BLaER1 treated with 17β-estradiol and CSF1 and Interleukin-3, amounts not matched to agents 10 nM and 100 nM (cell line): ENCODE data around the gene FMO2.

Source experiments
- H3K27ac ChIP-seq, 11 experiments: shearing (Covaris generic); formaldehyde crosslinking; 2 replicates each; pipeline ENCODE4 v1.8.1; 2022
- H3K27me3 ChIP-seq, 11 experiments: shearing (Covaris generic); formaldehyde crosslinking; 2 replicates each; pipeline ENCODE4 v1.8.1; 2022
- H3K36me3 ChIP-seq, 11 experiments: shearing (Covaris generic); formaldehyde crosslinking; 2 replicates each; pipeline ENCODE4 v1.8.1; 2022
- H3K4me1 ChIP-seq, 10 experiments: shearing (Covaris generic); formaldehyde crosslinking; 2 replicates each; pipeline ENCODE4 v1.8.1; 2022
- H3K4me2 ChIP-seq, 11 experiments: shearing (Covaris generic); formaldehyde crosslinking; 2 replicates each; pipeline ENCODE4 v1.8.1; 2022
- H3K4me3 ChIP-seq, 10 experiments: shearing (Covaris generic); formaldehyde crosslinking; 2 replicates each; pipeline ENCODE4 v1.8.1; 2022
- H3K9ac ChIP-seq, 11 experiments: shearing (Covaris generic); formaldehyde crosslinking; 2 replicates each; pipeline ENCODE4 v1.8.1; 2022
- H3K9me3 ChIP-seq, 11 experiments: shearing (Covaris generic); formaldehyde crosslinking; replicated peaks in 1 of 11; 2 replicates each; pipeline ENCODE4 v1.8.1; 2022
- H4K20me1 ChIP-seq, 11 experiments: shearing (Covaris generic); formaldehyde crosslinking; 2 replicates each; pipeline ENCODE4 v1.8.1; 2022
- Cebpa-rat ChIP-seq, 11 experiments: shearing (Covaris generic); IDR thresholded peaks; 2 replicates each; pipeline ENCODE4 v1.8.1; 2022

FMO2 gene

GRCh38 chr1:171150156-171150555 is 34.9 kb upstream of the FMO2 start:
- peak overlapping the region in 2 of 11 experiments; percentile 4 to 8; a peak in 3 of 22 replicates for H3K4me2 ChIP-seq
- H3K9me3 ChIP-seq = no peaks in the 10 kb centered on the region
- no peak for TF ChIP-seq Cebpa-rat (IDR thresholded peaks at IDR 0.05)
- H3K9ac ChIP-seq = no peak overlapping the region
- peak overlapping the region in 1 of 11 experiments; percentile 36; a peak in 1 of 22 replicates for H3K27ac ChIP-seq
- H3K4me1 ChIP-seq = peaks cover 0 to 8% (median 0%) of the 10 kb centered on the region in 10 experiments; a peak in 2 of 20 replicates
- H3K4me3 ChIP-seq = no peak overlapping the region
- H3K36me3 ChIP-seq = no peaks in the 10 kb centered on the region
- no peaks in the 10 kb centered on the region for H3K27me3 ChIP-seq
- H4K20me1 ChIP-seq = no peaks in the 10 kb centered on the region

DNA sequence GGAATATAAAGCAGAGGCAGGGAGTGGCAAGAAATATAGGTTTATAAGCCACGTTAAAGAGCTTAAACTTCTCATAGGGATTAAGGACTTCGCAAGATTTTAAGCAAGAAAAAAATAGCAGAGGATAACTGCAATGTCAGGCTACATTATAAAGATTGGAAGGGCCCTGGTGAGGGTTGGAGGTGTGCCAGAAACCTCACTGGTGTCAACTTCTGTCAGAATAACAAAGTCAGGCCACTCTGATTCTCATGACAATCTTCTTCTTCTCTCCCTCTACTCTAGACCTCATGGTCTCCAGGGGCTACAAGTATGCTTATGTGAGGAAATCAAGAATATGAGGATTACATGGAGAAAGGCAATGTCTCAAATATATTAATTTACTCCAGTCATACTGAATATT is 32.6 kb upstream of the FMO2 start:
- no peak for TF ChIP-seq Cebpa-rat (IDR thresholded peaks at IDR 0.05)
- no peak overlapping the region for H3K4me2 ChIP-seq

DNA sequence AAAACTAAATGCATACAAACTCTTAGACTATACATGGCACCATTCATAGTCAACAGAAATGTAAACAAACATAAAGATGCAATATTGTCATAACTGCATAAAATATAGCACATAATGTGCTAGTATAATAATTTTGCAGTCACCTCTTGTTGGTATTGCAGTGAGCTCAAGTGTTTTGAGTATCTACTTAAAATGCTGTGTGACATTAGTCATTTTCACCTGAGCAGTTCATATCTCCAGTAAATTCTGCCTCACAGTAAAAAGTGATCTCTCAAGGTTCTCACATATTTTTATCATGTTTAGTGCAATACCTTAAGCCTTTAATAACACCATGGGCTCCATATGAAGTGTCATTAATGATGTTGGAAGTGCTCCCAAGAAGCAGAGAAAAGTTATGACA is 29.6 kb upstream of the FMO2 start:
- Histone ChIP-seq H3K4me2 (no peak overlapping the region), H4K20me1 (no peaks in the 10 kb centered on the region), H3K4me1 (peaks cover 0 to 12% (median 0%) of the 10 kb centered on the region in 10 experiments; a peak in 3 of 20 replicates), H3K27me3 (no peaks in the 10 kb centered on the region), H3K9me3 (peaks cover 0 to 10% (median 5%) of the 10 kb centered on the region in 11 experiments; a peak in 12 of 22 replicates), H3K36me3 (no peaks in the 10 kb centered on the region), H3K4me3 (no peak overlapping the region), H3K27ac (no peak overlapping the region), H3K9ac (no peak overlapping the region)
- no peak for TF ChIP-seq Cebpa-rat (IDR thresholded peaks at IDR 0.05)

More for the DNA sequence above, 32.6 kb upstream of the FMO2 start:
- Histone ChIP-seq H4K20me1 (no peaks in the 10 kb centered on the region), H3K4me3 (no peak overlapping the region), H3K9ac (no peak overlapping the region), H3K4me1 (peaks cover 0 to 8% (median 0%) of the 10 kb centered on the region in 10 experiments; a peak in 2 of 20 replicates), H3K9me3 (no peaks in the 10 kb centered on the region), H3K27me3 (no peaks in the 10 kb centered on the region), H3K36me3 (no peaks in the 10 kb centered on the region), H3K27ac (no peak overlapping the region)

DNA sequence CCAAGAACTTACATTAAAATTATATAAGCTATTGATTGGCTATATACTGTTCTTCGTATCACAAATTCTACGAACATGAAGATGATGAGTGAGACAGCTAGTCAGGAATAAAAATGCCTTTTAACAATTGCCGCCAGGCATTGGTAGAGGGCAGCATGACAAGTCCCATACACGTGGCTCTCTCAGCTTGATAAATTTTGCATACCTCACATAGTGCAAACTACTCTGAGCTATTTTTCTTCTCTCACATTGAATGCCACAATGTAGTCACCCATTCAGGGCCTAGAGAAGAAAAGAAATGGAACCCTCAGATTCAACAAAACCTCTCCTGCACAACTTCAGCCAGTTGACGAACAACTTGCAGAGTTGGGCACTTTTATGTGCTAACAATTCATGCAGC is 27.0 kb upstream of the FMO2 start:
- no peak overlapping the region for H3K4me2 ChIP-seq
- H4K20me1 ChIP-seq = no peaks in the 10 kb centered on the region
- peaks cover 0 to 26% (median 0%) of the 10 kb centered on the region in 10 experiments; a peak in 3 of 20 replicates for H3K4me1 ChIP-seq
- H3K27ac ChIP-seq = no peak overlapping the region
- peaks cover 0 to 10% (median 5%) of the 10 kb centered on the region in 11 experiments; a peak in 12 of 22 replicates for H3K9me3 ChIP-seq
- TF ChIP-seq Cebpa-rat (IDR thresholded peaks at IDR 0.05) = no peak
- no peak overlapping the region for H3K9ac ChIP-seq
- no peak overlapping the region for H3K4me3 ChIP-seq
- no peaks in the 10 kb centered on the region for H3K27me3 ChIP-seq
- no peaks in the 10 kb centered on the region for H3K36me3 ChIP-seq

- H3K4me2 ChIP-seq = no peak overlapping the region
- no peaks in the 10 kb centered on the region for H4K20me1 ChIP-seq
- no peak for TF ChIP-seq Cebpa-rat (IDR thresholded peaks at IDR 0.05)
- no peaks in the 10 kb centered on the region for H3K27me3 ChIP-seq
- no peak overlapping the region for H3K4me3 ChIP-seq
- H3K9ac ChIP-seq = no peak overlapping the region
- H3K27ac ChIP-seq = no peak overlapping the region
- H3K9me3 ChIP-seq = peaks cover 0 to 10% (median 5%) of the 10 kb centered on the region in 11 experiments; a peak in 12 of 22 replicates
- H3K4me1 ChIP-seq = peaks cover 0 to 26% (median 0%) of the 10 kb centered on the region in 10 experiments; a peak in 3 of 20 replicates
- H3K36me3 ChIP-seq = no peaks in the 10 kb centered on the region
Observed at GRCh38 chr1:171158551-171158950, 26.5 kb upstream of the FMO2 start.

DNA sequence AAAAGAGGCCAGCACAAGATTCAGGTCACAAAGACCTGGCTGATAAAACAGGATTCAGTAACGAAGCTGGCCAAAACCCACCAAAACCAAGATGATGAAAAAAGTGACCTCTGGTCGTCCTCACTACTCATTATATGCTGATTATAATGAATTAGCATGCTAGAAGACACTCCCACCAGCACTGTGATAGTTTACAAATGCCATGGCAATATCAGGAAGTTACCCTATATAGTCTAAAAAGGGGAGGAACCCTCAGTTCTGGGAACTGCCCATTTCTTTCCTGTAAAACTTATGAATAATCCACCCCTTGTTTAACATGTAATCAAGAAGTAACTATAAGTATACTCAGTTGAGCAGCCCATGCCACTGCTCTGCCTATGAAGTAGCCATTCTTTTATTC is 26.0 kb upstream of the FMO2 start:
- H3K27me3 ChIP-seq = no peaks in the 10 kb centered on the region
- H3K36me3 ChIP-seq = no peaks in the 10 kb centered on the region
- no peaks in the 10 kb centered on the region for H4K20me1 ChIP-seq
- no peak overlapping the region for H3K9ac ChIP-seq
- H3K9me3 ChIP-seq = peaks cover 0 to 10% (median 5%) of the 10 kb centered on the region in 11 experiments; a peak in 12 of 22 replicates
- H3K27ac ChIP-seq = no peak overlapping the region
- H3K4me2 ChIP-seq = no peak overlapping the region
- H3K4me1 ChIP-seq = peaks cover 0 to 26% (median 0%) of the 10 kb centered on the region in 10 experiments; a peak in 3 of 20 replicates
- H3K4me3 ChIP-seq = no peak overlapping the region
- TF ChIP-seq Cebpa-rat (IDR thresholded peaks at IDR 0.05) = no peak

DNA sequence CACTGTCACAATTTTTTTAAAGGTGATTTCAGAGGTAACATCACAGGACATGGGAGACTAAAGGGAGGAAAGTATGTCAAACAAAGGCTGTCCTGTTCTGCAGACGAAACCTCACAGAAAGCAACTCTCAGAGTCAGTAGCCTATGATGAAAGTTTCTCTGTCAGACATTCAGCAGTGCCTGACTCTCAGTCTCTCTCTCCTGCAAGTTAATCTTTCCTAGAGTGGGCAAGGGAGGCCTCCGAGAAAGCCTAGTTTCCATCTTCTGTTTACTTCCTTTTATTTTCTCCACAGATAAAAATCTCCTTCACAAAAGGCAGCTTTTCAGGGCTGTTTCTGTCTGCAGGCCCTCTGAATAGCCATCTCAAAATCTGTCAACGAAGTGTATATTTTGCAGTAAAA is 24.9 kb upstream of the FMO2 start:
- H3K36me3 ChIP-seq = no peaks in the 10 kb centered on the region
- peaks cover 0 to 26% (median 0%) of the 10 kb centered on the region in 10 experiments; a peak in 3 of 20 replicates for H3K4me1 ChIP-seq
- TF ChIP-seq Cebpa-rat (IDR thresholded peaks at IDR 0.05) = no peak
- H3K9ac ChIP-seq = no peak overlapping the region
- H3K4me2 ChIP-seq = peak overlapping the region in 2 of 11 experiments; percentile 13 to 42; a peak in 2 of 22 replicates
- H3K27me3 ChIP-seq = no peaks in the 10 kb centered on the region
- H4K20me1 ChIP-seq = no peaks in the 10 kb centered on the region
- H3K9me3 ChIP-seq = peaks cover 0 to 10% (median 5%) of the 10 kb centered on the region in 11 experiments; a peak in 12 of 22 replicates
- H3K27ac ChIP-seq = no peak overlapping the region
- no peak overlapping the region for H3K4me3 ChIP-seq

GRCh38 chr1:171160639-171161354 is 24.3 kb upstream of the FMO2 start:
- H3K9ac ChIP-seq = no peak overlapping the region
- no peak for TF ChIP-seq Cebpa-rat (IDR thresholded peaks at IDR 0.05)
- H3K27me3 ChIP-seq = no peaks in the 10 kb centered on the region
- no peak overlapping the region for H3K27ac ChIP-seq
- peaks cover 0 to 26% (median 0%) of the 10 kb centered on the region in 10 experiments; a peak in 3 of 20 replicates for H3K4me1 ChIP-seq
- no peaks in the 10 kb centered on the region for H4K20me1 ChIP-seq
- H3K36me3 ChIP-seq = no peaks in the 10 kb centered on the region
- H3K4me3 ChIP-seq = no peak overlapping the region
- H3K9me3 ChIP-seq = peaks cover 0 to 10% (median 5%) of the 10 kb centered on the region in 11 experiments; a peak in 12 of 22 replicates
- peak overlapping the region in 1 of 11 experiments; percentile 20; a peak in 1 of 22 replicates for H3K4me2 ChIP-seq

DNA sequence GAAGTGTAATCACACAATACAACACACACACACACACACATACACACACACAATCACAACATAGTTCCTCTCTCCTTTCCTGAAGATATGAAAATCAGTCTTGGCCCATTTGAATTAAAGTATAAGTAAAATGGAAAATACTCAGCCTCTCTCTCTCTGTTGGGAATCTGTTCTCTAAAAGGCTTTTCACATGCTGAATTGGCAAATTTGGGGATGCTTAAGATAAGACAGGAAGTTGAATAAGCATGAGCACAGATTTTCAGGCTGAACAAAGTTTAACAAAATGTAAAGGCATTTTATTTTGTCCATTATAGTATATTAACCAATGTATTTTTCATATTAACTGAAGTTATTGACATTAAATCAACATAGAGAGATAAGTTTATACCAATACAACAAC is 23.7 kb upstream of the FMO2 start:
- Histone ChIP-seq H3K9me3 (peaks cover 0 to 10% (median 5%) of the 10 kb centered on the region in 11 experiments; a peak in 12 of 22 replicates), H3K4me1 (peaks cover 0 to 26% (median 0%) of the 10 kb centered on the region in 10 experiments; a peak in 3 of 20 replicates), H4K20me1 (no peaks in the 10 kb centered on the region), H3K4me3 (no peak overlapping the region), H3K4me2 (peak overlapping the region in 1 of 11 experiments; percentile 20; a peak in 1 of 22 replicates), H3K36me3 (no peaks in the 10 kb centered on the region), H3K27ac (no peak overlapping the region), H3K27me3 (no peaks in the 10 kb centered on the region), H3K9ac (no peak overlapping the region)
- no peak for TF ChIP-seq Cebpa-rat (IDR thresholded peaks at IDR 0.05)
